Right lobe of liver (tissue), 4 donors: ENCODE data around the gene AHNAK.

Experiments
- CTCF ChIP-seq, 4 donors: fragments of 200-600 bp in 3 of 4; fragments of 450-650 bp in 1 of 4; IDR thresholded peaks; one replicate each; pipeline versions ENCODE4 v1.5.1 to v1.8.0; 2016 to 2022; ENCODE audit warnings: antibody characterized with exemption in 4 of 4, mild to moderate bottlenecking in 2 of 4
- POLR2A ChIP-seq: fragments of 450-650 bp; IDR thresholded peaks from one replicate; pipeline ENCODE4 v1.6.1; 2017; ENCODE audit warnings: antibody characterized with exemption, mild to moderate bottlenecking
- donor health status: DM: no; HTN: no; CAD: no.
- donor health status: DM: no; HTN: no; CAD: no.
- donor health status: DM: no; HTN: yes; CAD: no.

DNA sequence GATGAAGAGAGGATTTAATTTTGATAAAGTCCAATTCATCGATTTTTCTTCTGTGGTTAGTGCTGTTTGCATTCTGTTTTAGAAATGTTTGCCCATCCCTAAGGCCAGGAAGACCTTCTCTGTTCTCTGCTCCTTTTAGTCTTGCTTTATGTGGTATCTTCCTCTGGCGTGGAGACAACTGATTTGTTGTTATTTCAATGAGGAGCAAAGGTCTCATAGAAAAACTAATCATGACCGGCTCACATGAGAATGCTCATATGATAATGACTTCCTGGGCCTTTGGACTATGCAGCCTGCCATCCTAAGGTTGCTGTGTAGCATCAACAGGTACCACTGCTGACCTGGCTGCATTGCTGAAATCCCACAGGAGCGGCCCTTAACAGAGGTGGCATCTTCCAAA lies 108.0 kb downstream of the AHNAK start:
- TF ChIP-seq POLR2A = no peak
- TF ChIP-seq CTCF (IDR thresholded peaks at IDR 0.05) = no peak
